ENCODE measurements around the gene CCDC150. TPM values are rescaled to one million over a fixed set of nuclear protein-coding genes. Genes with fewer than 3 reads are reported as not detected.
"Not testable (repeated sequence)": the region's sequence is repeated elsewhere in the genome, so short reads cannot be mapped to it uniquely, and the experiment has no call there.

CCDC150 gene
- total RNA-seq, 1 donor from 2014 or later, result 3.5 TPM

- no peak for TF ChIP-seq CTCF (IDR thresholded peaks at IDR 0.05; ENCODE audit: insufficient read depth, low read length, poor library complexity, severe bottlenecking)
These were observed 89.9 kb downstream of the CCDC150 start for GRCh38 chr2:196729418-196729817.

GRCh38 chr2:196736646-196737045 lies 97.1 kb downstream of the CCDC150 start:
- not testable (repeated sequence) for H3K36me3 ChIP-seq (ENCODE audit: control insufficient read depth, insufficient read depth, low read length); H3K4me3 ChIP-seq (ENCODE audit: low read depth, low read length); H3K27me3 ChIP-seq (ENCODE audit: control insufficient read depth, insufficient read depth, low read length); DNase-seq (ENCODE audit: low read depth)

More at GRCh38 chr2:196729418-196729817, 89.9 kb downstream of the CCDC150 start:
- Histone ChIP-seq H3K27me3 (ENCODE audit: control insufficient read depth, insufficient read depth, low read length) (no peaks in the 10 kb centered on the region), H3K4me3 (ENCODE audit: low read depth, low read length) (no peak overlapping the region), H3K36me3 (ENCODE audit: control insufficient read depth, insufficient read depth, low read length) (no peaks in the 10 kb centered on the region)
- no peak for DNase-seq (ENCODE audit: low read depth)

GRCh38 chr2:196737046-196737445 lies 97.5 kb downstream of the CCDC150 start:
- Histone ChIP-seq H3K27me3 (ENCODE audit: control insufficient read depth, insufficient read depth, low read length) (no peaks in the 10 kb centered on the region), H3K36me3 (ENCODE audit: control insufficient read depth, insufficient read depth, low read length) (no peaks in the 10 kb centered on the region), H3K4me3 (ENCODE audit: low read depth, low read length) (no peak overlapping the region)
- TF ChIP-seq CTCF (IDR thresholded peaks at IDR 0.05; ENCODE audit: insufficient read depth, low read length, poor library complexity, severe bottlenecking), result no peak
- no peak for DNase-seq (ENCODE audit: low read depth)

GRCh38 chr2:196739031-196739430 lies 99.5 kb downstream of the CCDC150 start:
- Histone ChIP-seq H3K27me3 (ENCODE audit: control insufficient read depth, insufficient read depth, low read length) (no peaks in the 10 kb centered on the region), H3K4me3 (ENCODE audit: low read depth, low read length) (no peak overlapping the region), H3K36me3 (ENCODE audit: control insufficient read depth, insufficient read depth, low read length) (no peaks in the 10 kb centered on the region)
- TF ChIP-seq CTCF (IDR thresholded peaks at IDR 0.05; ENCODE audit: insufficient read depth, low read length, poor library complexity, severe bottlenecking), result no peak
- no peak for DNase-seq (ENCODE audit: low read depth)

- no peak for TF ChIP-seq CTCF (IDR thresholded peaks at IDR 0.05; ENCODE audit: insufficient read depth, low read length, poor library complexity, severe bottlenecking)
- no peak for DNase-seq (ENCODE audit: low read depth)
- Histone ChIP-seq H3K27me3 (ENCODE audit: control insufficient read depth, insufficient read depth, low read length) (no peaks in the 10 kb centered on the region), H3K36me3 (ENCODE audit: control insufficient read depth, insufficient read depth, low read length) (no peaks in the 10 kb centered on the region), H3K4me3 (ENCODE audit: low read depth, low read length) (no peak overlapping the region)
These were observed 102.7 kb downstream of the CCDC150 start for GRCh38 chr2:196742216-196742615.

GRCh38 chr2:196742685-196743084 lies 103.2 kb downstream of the CCDC150 start:
- TF ChIP-seq CTCF (IDR thresholded peaks at IDR 0.05; ENCODE audit: insufficient read depth, low read length, poor library complexity, severe bottlenecking), result no peak
- no peak overlapping the region for H3K4me3 ChIP-seq (ENCODE audit: low read depth, low read length)
- no peaks in the 10 kb centered on the region for H3K27me3 ChIP-seq (ENCODE audit: control insufficient read depth, insufficient read depth, low read length)
- H3K36me3 ChIP-seq (ENCODE audit: control insufficient read depth, insufficient read depth, low read length), result no peaks in the 10 kb centered on the region
- no peak for DNase-seq (ENCODE audit: low read depth)

Data from kidney epithelial cell (primary cell).